Cardiac muscle cell (in vitro differentiated cells and primary cell): ENCODE data around the gene PHF21B. TPM values are rescaled to one million over a fixed set of nuclear protein-coding genes. Genes with fewer than 3 reads are reported as not detected.

ENCODE experiments used
- DNase-seq, 2 donors: peaks; one replicate each; pipeline versions ENCODE4 v3.0.0 to v3.0.0-alpha.2; 2010 to 2017; ENCODE audit warnings: low read depth in 1 of 2, low spot score in 1 of 2
- H3K27ac ChIP-seq: fragments of 200-600 bp; sonication (generic); 2 replicates; pipeline ENCODE4 v1.5.1; 2016
- H3K27me3 ChIP-seq: fragments of 200-600 bp; sonication (generic); 2 replicates; pipeline ENCODE4 v1.6.0; 2016; ENCODE audit warnings: control low read depth
- H3K36me3 ChIP-seq: fragments of 200-600 bp; sonication (generic); 2 replicates; pipeline ENCODE4 v1.5.1; 2016; ENCODE audit warnings: control low read depth
- H3K4me1 ChIP-seq: fragments of 200-600 bp; sonication (generic); 2 replicates; pipeline ENCODE4 v1.8.1; 2017; ENCODE audit warnings: low read depth, mild to moderate bottlenecking, mixed run types
- H3K4me3 ChIP-seq: fragments of 200-600 bp; sonication (generic); 2 replicates; pipeline ENCODE4 v1.5.1; 2016; ENCODE audit warnings: mild to moderate bottlenecking
- H3K9me3 ChIP-seq: fragments of 200-600 bp; sonication (generic); 2 replicates; pipeline ENCODE4 v1.5.1; 2017; ENCODE audit warnings: low read depth, mild to moderate bottlenecking, control low read depth
- CTCF ChIP-seq: IDR thresholded peaks from 2 replicates; pipeline ENCODE4 v1.5.1; 2012; ENCODE audit warnings: low read depth, mild to moderate bottlenecking, low read length
- polyA plus RNA-seq: library from polyadenylated mRNA; unstranded; fragments of >200 nt; fragmentation: Nextera tagmentation; extraction: Ambion mirVana; gene quantifications from 2 replicates; pipeline ENCODE4 v1.2.1, GENCODE V29; 2016
- total RNA-seq: library from RNA; depleted of rRNA; stranded (reverse); fragments of >200 nt; gene quantifications from 2 replicates; pipeline ENCODE4 v1.2.3, GENCODE V29; 2016

Gene PHF21B
- total and polyA plus RNA-seq, 2 experiments from 2014 or later = 3.0 to 7.2 TPM

GRCh38 chr22:44892803-44893730 is 116.7 kb downstream of the PHF21B start:
- TF ChIP-seq CTCF = no peak
- H3K27ac ChIP-seq = no peak overlapping the region
- no peaks in the 10 kb centered on the region for H3K9me3 ChIP-seq
- H3K4me3 ChIP-seq = no peak overlapping the region
- no peaks in the 10 kb centered on the region for H3K36me3 ChIP-seq
- DNase-seq = no peak
- no peaks in the 10 kb centered on the region for H3K4me1 ChIP-seq
- no peaks in the 10 kb centered on the region for H3K27me3 ChIP-seq

- no peaks in the 10 kb centered on the region for H3K27me3 ChIP-seq
- no peak overlapping the region for H3K27ac ChIP-seq
- H3K36me3 ChIP-seq = no peaks in the 10 kb centered on the region
- H3K9me3 ChIP-seq = no peaks in the 10 kb centered on the region
- no peak for DNase-seq
- no peak overlapping the region for H3K4me3 ChIP-seq
- H3K4me1 ChIP-seq = no peaks in the 10 kb centered on the region
- no peak for TF ChIP-seq CTCF
Observed at GRCh38 chr22:44892243-44892642, 117.6 kb downstream of the PHF21B start.

GRCh38 chr22:44891791-44892190 is 118.0 kb downstream of the PHF21B start:
- H3K27ac ChIP-seq = no peak overlapping the region
- no peaks in the 10 kb centered on the region for H3K4me1 ChIP-seq
- no peak for DNase-seq
- no peak for TF ChIP-seq CTCF
- H3K27me3 ChIP-seq = no peaks in the 10 kb centered on the region
- H3K9me3 ChIP-seq = no peaks in the 10 kb centered on the region
- no peak overlapping the region for H3K4me3 ChIP-seq
- H3K36me3 ChIP-seq = no peaks in the 10 kb centered on the region

- DNase-seq = no peak
- H3K4me3 ChIP-seq = no peak overlapping the region
- no peaks in the 10 kb centered on the region for H3K27me3 ChIP-seq
- H3K4me1 ChIP-seq = no peaks in the 10 kb centered on the region
- H3K36me3 ChIP-seq = no peaks in the 10 kb centered on the region
- no peaks in the 10 kb centered on the region for H3K9me3 ChIP-seq
- no peak for TF ChIP-seq CTCF
- H3K27ac ChIP-seq = no peak overlapping the region
Observed at GRCh38 chr22:44891293-44891747, 118.5 kb downstream of the PHF21B start.

GRCh38 chr22:44890416-44891292 is 119.2 kb downstream of the PHF21B start:
- no peaks in the 10 kb centered on the region for H3K27me3 ChIP-seq
- no peak for TF ChIP-seq CTCF
- H3K9me3 ChIP-seq = no peaks in the 10 kb centered on the region
- no peak overlapping the region for H3K4me3 ChIP-seq
- H3K27ac ChIP-seq = no peak overlapping the region
- no peaks in the 10 kb centered on the region for H3K4me1 ChIP-seq
- no peaks in the 10 kb centered on the region for H3K36me3 ChIP-seq
- DNase-seq = no peak
